ENCODE results near the gene PRKACA. TPM values are rescaled to one million over a fixed set of nuclear protein-coding genes. Genes with fewer than 3 reads are reported as not detected.
A peak's percentile ranks its signal among the peaks of the same experiment; 100 is the strongest.

PRKACA gene
- 17.6 TPM for total RNA-seq (ENCODE audit: insufficient read depth, low replicate concordance)

GRCh38 chr19:14117668-14118164 is at the start of gene PRKACA:
TSS of gene PRKACA (minus strand) at chr19:14117762. CDS start at chr19:14117547, 215 bp downstream.
- DNase-seq (ENCODE audit: low spot score): peak; percentile 100

- peak; percentile 30 for DNase-seq (ENCODE audit: low spot score)
Observed at GRCh38 chr19:14166999-14167575, 49.5 kb upstream of the PRKACA start.

- peak; percentile 71 for DNase-seq (ENCODE audit: low spot score)
Observed at GRCh38 chr19:14165990-14166830, 48.6 kb upstream of the PRKACA start.

GRCh38 chr19:14164724-14165493 is 47.3 kb upstream of the PRKACA start:
- no peak for DNase-seq (ENCODE audit: low spot score)

- no peak for DNase-seq (ENCODE audit: low spot score)
Observed at GRCh38 chr19:14164082-14164481, 46.5 kb upstream of the PRKACA start.

GRCh38 chr19:14162871-14163297 is 45.3 kb upstream of the PRKACA start:
- DNase-seq (ENCODE audit: low spot score): no peak

GRCh38 chr19:14161305-14161704 is 43.7 kb upstream of the PRKACA start:
- no peak for DNase-seq (ENCODE audit: low spot score)

- DNase-seq (ENCODE audit: low spot score): no peak
Observed at GRCh38 chr19:14160017-14160703, 42.6 kb upstream of the PRKACA start.

- no peak for DNase-seq (ENCODE audit: low spot score)
Observed at GRCh38 chr19:14159059-14159458, 41.5 kb upstream of the PRKACA start.

- DNase-seq (ENCODE audit: low spot score): no peak
Observed at GRCh38 chr19:14158276-14159023, 40.9 kb upstream of the PRKACA start.

- DNase-seq (ENCODE audit: low spot score): no peak
Observed at GRCh38 chr19:14156971-14157717, 39.6 kb upstream of the PRKACA start.

GRCh38 chr19:14156122-14156521 is 38.6 kb upstream of the PRKACA start:
- DNase-seq (ENCODE audit: low spot score): no peak

GRCh38 chr19:14155371-14155770 is 37.8 kb upstream of the PRKACA start:
- no peak for DNase-seq (ENCODE audit: low spot score)

GRCh38 chr19:14152713-14153112 is 35.2 kb upstream of the PRKACA start:
- no peak for DNase-seq (ENCODE audit: low spot score)

GRCh38 chr19:14150770-14151661 is 33.5 kb upstream of the PRKACA start:
- DNase-seq (ENCODE audit: low spot score): no peak

GRCh38 chr19:14150041-14150769 is 32.6 kb upstream of the PRKACA start:
- DNase-seq (ENCODE audit: low spot score): no peak

- DNase-seq (ENCODE audit: low spot score): peak; percentile 86
Observed at GRCh38 chr19:14149509-14149994, 32.0 kb upstream of the PRKACA start.

All from umbilical cord (tissue), 2 donors.